HL-60/S4 treated with phorbol 12-myristate 13-acetate at 8.2 ng/mL for 4 days and 3 days (cell line): ENCODE data around the gene WWOX.

Experiments
- in situ Hi-C: fragments of 300-500 bp; cut with MboI; formaldehyde crosslinking; loops from 2 replicates; pipeline ENCODE4 v1.15.0; 2022; ENCODE audit warnings: low sequenced_read_pairs

WWOX gene

GRCh38 chr16:78258375-78259065, 159.1 kb downstream of the WWOX start:
- in situ Hi-C loops: no loop called here

- in situ Hi-C loops: no loop called here
Measured at GRCh38 chr16:78259873-78260272, 160.4 kb downstream of the WWOX start.

GRCh38 chr16:78264642-78265041, 165.2 kb downstream of the WWOX start:
- in situ Hi-C loops: no loop called here

GRCh38 chr16:78269256-78269655, 169.8 kb downstream of the WWOX start:
- in situ Hi-C loops: no loop called here

- in situ Hi-C loops: no loop called here
Measured at GRCh38 chr16:78271981-78272380, 172.5 kb downstream of the WWOX start.

GRCh38 chr16:78274771-78275170, 175.3 kb downstream of the WWOX start:
- in situ Hi-C loops: no loop called here

GRCh38 chr16:78275420-78275819, 176.0 kb downstream of the WWOX start:
- in situ Hi-C loops: no loop called here

GRCh38 chr16:78277321-78278055, 178.0 kb downstream of the WWOX start:
- in situ Hi-C loops: no loop called here

GRCh38 chr16:78278056-78278450, 178.6 kb downstream of the WWOX start:
- in situ Hi-C loops: no loop called here

- in situ Hi-C loops: no loop called here
Measured at GRCh38 chr16:78281115-78281514, 181.7 kb downstream of the WWOX start.

- in situ Hi-C loops: no loop called here
Measured at GRCh38 chr16:78283548-78284251, 184.2 kb downstream of the WWOX start.

- in situ Hi-C loops: no loop called here
Measured at GRCh38 chr16:78284326-78284725, 184.9 kb downstream of the WWOX start.

GRCh38 chr16:78284957-78285434, 185.5 kb downstream of the WWOX start:
- in situ Hi-C loops: no loop called here

- in situ Hi-C loops: no loop called here
Measured at GRCh38 chr16:78285437-78285922, 186.0 kb downstream of the WWOX start.

GRCh38 chr16:78286065-78286464, 186.6 kb downstream of the WWOX start:
- in situ Hi-C loops: no loop called here

- in situ Hi-C loops: no loop called here
Measured at GRCh38 chr16:78288888-78289287, 189.4 kb downstream of the WWOX start.

GRCh38 chr16:78289373-78289772, 189.9 kb downstream of the WWOX start:
- in situ Hi-C loops: no loop called here

- in situ Hi-C loops: no loop called here
Measured at GRCh38 chr16:78289844-78290277, 190.4 kb downstream of the WWOX start.

- in situ Hi-C loops: no loop called here
Measured at GRCh38 chr16:78290395-78290794, 190.9 kb downstream of the WWOX start.

- in situ Hi-C loops: no loop called here
Measured at GRCh38 chr16:78290872-78291591, 191.6 kb downstream of the WWOX start.

- in situ Hi-C loops: no loop called here
Measured at GRCh38 chr16:78291604-78292003, 192.2 kb downstream of the WWOX start.
